ENCODE results near the gene AEBP1. TPM values are rescaled to one million over a fixed set of nuclear protein-coding genes. Genes with fewer than 3 reads are reported as not detected.
A peak's percentile ranks its signal among the peaks of the same experiment; 100 is the strongest.

AEBP1 gene
- total and polyA plus RNA-seq, 4 experiments from 2014 or later: 0.20 to 7.8 (median 5.0) TPM

- Mint-ChIP-seq H3K9me3 (no peaks in the 10 kb centered on the region), H3K4me1 (peaks cover 3 to 23% (median 4%) of the 10 kb centered on the region in 4 donors), H3K27ac (no peak overlapping the region), H3K36me3 (peaks cover 0 to 5% of the 10 kb centered on the region in 2 donors), H3K27me3 (peaks cover 0 to 4% of the 10 kb centered on the region in 2 donors), H3K4me3 (no peak overlapping the region)
- DNase-seq: no peak
- intact Hi-C loops (cut with micrococcal nuclease): no loop called here
- ChIA-PET POLR2A (ENCODE audit: partially characterized antibody) (interaction anchor here (1.2 kb wide), 1 partner anchor 115 kb away, joined by 3 read pairs; the partner anchor contains the start of gene YKT6), CTCF (ENCODE audit: partially characterized antibody) (no interaction called here)
- H3K36me3 ChIP-seq (ENCODE audit: insufficient read depth, low read length): no peaks in the 10 kb centered on the region
- H3K4me1 ChIP-seq (ENCODE audit: insufficient read depth, low read length): peaks cover 1% of the 10 kb centered on the region
- no peak overlapping the region for H3K27ac ChIP-seq (ENCODE audit: low read depth, low read length)
- no peak overlapping the region for H3K4me3 ChIP-seq (ENCODE audit: low read length in 2 of 2)
- H3K27me3 ChIP-seq (ENCODE audit: insufficient read depth, low read length): no peaks in the 10 kb centered on the region
- H3K9me3 ChIP-seq (ENCODE audit: control insufficient read depth in 1 of 2, low read length in 2 of 2): no peaks in the 10 kb centered on the region
Observed at GRCh38 chr7:44086627-44087026, 17.5 kb upstream of the AEBP1 start.

DNA sequence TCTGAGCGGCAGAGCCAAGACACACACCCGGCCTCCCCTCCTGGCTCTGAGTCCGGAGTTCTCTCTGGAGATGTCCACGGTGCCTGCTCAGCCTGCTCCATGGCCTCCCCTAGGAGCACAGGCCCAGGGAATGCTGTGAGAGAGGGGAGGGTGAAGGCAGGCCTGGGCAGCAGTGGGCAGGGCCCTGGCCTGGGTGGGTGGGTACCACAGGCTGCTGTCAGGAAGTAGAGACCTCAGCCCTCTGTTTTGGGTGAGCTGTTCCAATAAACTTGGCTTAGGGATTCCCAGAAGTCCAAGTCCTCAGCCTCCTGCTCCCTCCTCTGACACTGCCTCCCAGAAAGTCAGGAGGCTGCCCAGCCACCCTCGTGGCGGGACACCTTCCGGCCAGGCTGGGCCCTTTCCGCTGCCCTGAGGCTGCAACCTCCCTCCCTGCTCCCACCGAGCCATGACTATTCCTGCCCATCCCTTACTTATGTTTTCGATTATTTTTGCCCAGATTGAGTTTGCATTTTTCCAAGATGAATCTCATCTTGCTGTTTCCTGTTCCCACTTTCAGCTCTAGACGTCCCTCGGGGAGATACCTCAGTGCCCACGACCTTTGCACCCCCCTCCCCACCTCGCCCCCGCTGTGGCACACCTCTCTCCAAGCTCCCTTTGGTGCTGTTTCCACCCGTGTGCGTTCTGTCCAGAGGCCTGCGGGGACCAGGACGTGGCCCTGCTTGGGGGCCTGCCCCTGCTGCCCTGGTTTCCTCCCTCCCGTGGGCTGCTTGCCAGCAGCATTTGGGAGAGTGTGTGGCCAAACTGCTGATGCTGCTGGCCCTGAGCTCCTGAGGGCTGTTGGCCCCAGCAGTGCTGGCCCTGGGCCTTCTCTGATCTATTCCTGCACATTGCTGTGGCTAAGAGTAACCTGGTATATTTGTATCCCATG is 16.0 kb upstream of the AEBP1 start:
- no peak overlapping the region for H3K27ac ChIP-seq (ENCODE audit: low read depth, low read length)
- CTCF ChIA-PET (ENCODE audit: partially characterized antibody): no interaction called here
- no peaks in the 10 kb centered on the region for H3K36me3 ChIP-seq (ENCODE audit: insufficient read depth, low read length)
- Mint-ChIP-seq H3K36me3 (no peaks in the 10 kb centered on the region), H3K27ac (peak overlapping the region in 1 of 7 donors; percentile 51), H3K27me3 (peaks cover 0 to 4% of the 10 kb centered on the region in 2 donors), H3K4me1 (peaks cover 2 to 8% (median 4%) of the 10 kb centered on the region in 4 donors), H3K4me3 (no peak overlapping the region), H3K9me3 (no peaks in the 10 kb centered on the region)
- H3K9me3 ChIP-seq (ENCODE audit: control insufficient read depth in 1 of 2, low read length in 2 of 2): no peaks in the 10 kb centered on the region
- no peak for DNase-seq
- H3K27me3 ChIP-seq (ENCODE audit: insufficient read depth, low read length): no peaks in the 10 kb centered on the region
- no peak overlapping the region for H3K4me3 ChIP-seq (ENCODE audit: low read length in 2 of 2)
- no peaks in the 10 kb centered on the region for H3K4me1 ChIP-seq (ENCODE audit: insufficient read depth, low read length)
- intact Hi-C loops (cut with micrococcal nuclease): no loop called here
- POLR2A ChIA-PET (ENCODE audit: partially characterized antibody): no interaction called here

DNA sequence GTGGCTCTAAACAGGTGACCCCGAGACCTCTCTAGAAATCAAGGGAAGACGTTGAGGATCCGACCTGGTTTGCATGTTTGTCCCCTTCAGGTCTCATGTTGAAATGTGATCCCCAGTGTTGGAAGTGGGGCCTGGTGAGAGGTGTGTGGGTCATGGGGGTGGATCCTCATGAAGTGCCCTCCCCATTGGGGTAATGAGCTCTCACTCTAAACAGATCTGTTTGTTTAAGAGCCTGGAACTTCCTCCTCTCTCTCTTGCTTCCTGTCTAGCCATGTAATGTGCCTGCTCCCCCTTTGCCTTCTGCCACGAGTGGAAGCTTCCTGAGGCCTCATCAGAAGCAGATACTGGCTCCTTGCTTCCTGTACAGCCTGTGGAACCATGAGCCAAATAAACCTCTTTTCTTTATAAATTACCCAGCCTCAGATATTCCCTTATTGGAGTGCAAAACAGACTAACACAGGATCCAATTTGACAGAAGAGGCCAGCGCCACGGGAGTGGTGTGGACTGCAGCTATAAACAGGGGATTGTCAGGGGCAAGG is 11.0 kb upstream of the AEBP1 start:
- Histone ChIP-seq H3K4me3 (ENCODE audit: low read length in 2 of 2) (no peak overlapping the region), H3K27me3 (ENCODE audit: insufficient read depth, low read length) (no peaks in the 10 kb centered on the region), H3K36me3 (ENCODE audit: insufficient read depth, low read length) (no peaks in the 10 kb centered on the region), H3K4me1 (ENCODE audit: insufficient read depth, low read length) (no peaks in the 10 kb centered on the region), H3K27ac (ENCODE audit: low read depth, low read length) (no peak overlapping the region), H3K9me3 (ENCODE audit: control insufficient read depth in 1 of 2, low read length in 2 of 2) (no peaks in the 10 kb centered on the region)
- ChIA-PET CTCF (ENCODE audit: partially characterized antibody) (no interaction called here), POLR2A (ENCODE audit: partially characterized antibody) (no interaction called here)
- Mint-ChIP-seq H3K27ac (no peak overlapping the region), H3K36me3 (no peaks in the 10 kb centered on the region), H3K4me3 (no peak overlapping the region), H3K4me1 (peaks cover 0 to 5% (median under 1%) of the 10 kb centered on the region in 4 donors), H3K9me3 (no peaks in the 10 kb centered on the region), H3K27me3 (peaks cover 0 to 4% of the 10 kb centered on the region in 2 donors)
- DNase-seq: no peak
- intact Hi-C loops (cut with micrococcal nuclease): no loop called here

- POLR2A ChIA-PET (ENCODE audit: partially characterized antibody): no interaction called here
- Histone ChIP-seq H3K27me3 (ENCODE audit: insufficient read depth, low read length) (no peaks in the 10 kb centered on the region), H3K4me3 (ENCODE audit: low read length in 2 of 2) (no peak overlapping the region), H3K9me3 (ENCODE audit: control insufficient read depth in 1 of 2, low read length in 2 of 2) (no peaks in the 10 kb centered on the region), H3K4me1 (ENCODE audit: insufficient read depth, low read length) (no peaks in the 10 kb centered on the region), H3K36me3 (ENCODE audit: insufficient read depth, low read length) (no peaks in the 10 kb centered on the region), H3K27ac (ENCODE audit: low read depth, low read length) (no peak overlapping the region)
- Mint-ChIP-seq H3K27ac (no peak overlapping the region), H3K9me3 (no peaks in the 10 kb centered on the region), H3K36me3 (no peaks in the 10 kb centered on the region), H3K27me3 (peaks cover 0 to 2% of the 10 kb centered on the region in 2 donors), H3K4me3 (no peak overlapping the region), H3K4me1 (peaks cover 0 to 5% (median under 1%) of the 10 kb centered on the region in 4 donors)
- CTCF ChIA-PET (ENCODE audit: partially characterized antibody): no interaction called here
- intact Hi-C loops (cut with micrococcal nuclease): no loop called here
- DNase-seq: no peak
Observed at GRCh38 chr7:44094365-44094764, 9.8 kb upstream of the AEBP1 start.

- H3K27ac Mint-ChIP-seq: no peak overlapping the region
- H3K27me3 Mint-ChIP-seq: peaks cover 0 to 2% of the 10 kb centered on the region in 2 donors
- no peaks in the 10 kb centered on the region for H3K27me3 ChIP-seq (ENCODE audit: insufficient read depth, low read length)
- DNase-seq: no peak
- no peak overlapping the region for H3K27ac ChIP-seq (ENCODE audit: low read depth, low read length)
- H3K4me1 Mint-ChIP-seq: peaks cover 0 to 5% (median under 1%) of the 10 kb centered on the region in 4 donors
- H3K36me3 ChIP-seq (ENCODE audit: insufficient read depth, low read length): no peaks in the 10 kb centered on the region
- POLR2A ChIA-PET (ENCODE audit: partially characterized antibody): no interaction called here
- CTCF ChIA-PET (ENCODE audit: partially characterized antibody): no interaction called here
- H3K9me3 Mint-ChIP-seq: no peaks in the 10 kb centered on the region
- H3K4me1 ChIP-seq (ENCODE audit: insufficient read depth, low read length): no peaks in the 10 kb centered on the region
- no peaks in the 10 kb centered on the region for H3K9me3 ChIP-seq (ENCODE audit: control insufficient read depth in 1 of 2, low read length in 2 of 2)
- intact Hi-C loops (cut with micrococcal nuclease): no loop called here
- no peak overlapping the region for H3K4me3 ChIP-seq (ENCODE audit: low read length in 2 of 2)
- no peak overlapping the region for H3K4me3 Mint-ChIP-seq
- no peaks in the 10 kb centered on the region for H3K36me3 Mint-ChIP-seq
Observed at GRCh38 chr7:44094883-44095592, 9.1 kb upstream of the AEBP1 start.

GRCh38 chr7:44095781-44096180 is 8.4 kb upstream of the AEBP1 start:
- DNase-seq: no peak
- Mint-ChIP-seq H3K36me3 (no peaks in the 10 kb centered on the region), H3K4me3 (no peak overlapping the region), H3K9me3 (no peaks in the 10 kb centered on the region), H3K4me1 (peaks cover 0 to 5% (median under 1%) of the 10 kb centered on the region in 4 donors), H3K27ac (no peak overlapping the region), H3K27me3 (peaks cover 0 to 2% of the 10 kb centered on the region in 2 donors)
- Histone ChIP-seq H3K4me3 (ENCODE audit: low read length in 2 of 2) (no peak overlapping the region), H3K9me3 (ENCODE audit: control insufficient read depth in 1 of 2, low read length in 2 of 2) (no peaks in the 10 kb centered on the region), H3K27ac (ENCODE audit: low read depth, low read length) (no peak overlapping the region), H3K4me1 (ENCODE audit: insufficient read depth, low read length) (no peaks in the 10 kb centered on the region), H3K36me3 (ENCODE audit: insufficient read depth, low read length) (no peaks in the 10 kb centered on the region), H3K27me3 (ENCODE audit: insufficient read depth, low read length) (no peaks in the 10 kb centered on the region)
- POLR2A ChIA-PET (ENCODE audit: partially characterized antibody): no interaction called here
- CTCF ChIA-PET (ENCODE audit: partially characterized antibody): no interaction called here
- intact Hi-C loops (cut with micrococcal nuclease): no loop called here

DNA sequence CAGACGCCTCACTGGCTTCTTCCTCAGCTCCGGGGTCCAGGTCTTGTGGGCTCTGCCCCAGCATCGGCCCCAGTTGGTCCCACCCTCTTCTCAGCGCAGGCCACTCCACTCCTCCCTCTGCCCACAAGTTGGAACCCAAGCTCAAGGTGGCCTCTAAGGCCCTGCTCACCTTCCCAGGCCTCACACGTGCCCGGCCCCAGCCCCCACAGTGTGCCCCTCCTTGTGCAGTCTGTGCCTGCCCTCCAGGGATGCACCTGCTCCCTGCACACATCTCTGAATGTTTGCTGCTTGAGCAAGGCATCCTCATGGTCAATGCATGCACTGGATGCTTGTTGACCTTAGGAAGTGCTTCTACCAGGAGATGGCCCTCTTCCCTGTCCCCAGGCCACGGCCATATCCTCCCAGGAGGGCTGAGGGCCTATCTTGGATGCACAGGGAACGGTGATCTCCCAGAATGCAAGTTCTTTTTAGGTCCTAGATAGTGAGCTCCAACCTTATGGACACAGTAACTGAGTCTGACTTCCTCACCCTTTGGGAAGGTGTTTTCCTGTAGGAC is 7.7 kb upstream of the AEBP1 start:
- no peaks in the 10 kb centered on the region for H3K9me3 ChIP-seq (ENCODE audit: control insufficient read depth in 1 of 2, low read length in 2 of 2)
- Mint-ChIP-seq H3K36me3 (no peaks in the 10 kb centered on the region), H3K4me3 (no peak overlapping the region), H3K27me3 (peaks cover 0 to 2% of the 10 kb centered on the region in 2 donors), H3K9me3 (no peaks in the 10 kb centered on the region), H3K4me1 (peaks cover 0 to 5% (median under 1%) of the 10 kb centered on the region in 4 donors), H3K27ac (no peak overlapping the region)
- POLR2A ChIA-PET (ENCODE audit: partially characterized antibody): no interaction called here
- CTCF ChIA-PET (ENCODE audit: partially characterized antibody): no interaction called here
- no peak for DNase-seq
- no peaks in the 10 kb centered on the region for H3K27me3 ChIP-seq (ENCODE audit: insufficient read depth, low read length)
- H3K36me3 ChIP-seq (ENCODE audit: insufficient read depth, low read length): no peaks in the 10 kb centered on the region
- intact Hi-C loops (cut with micrococcal nuclease): no loop called here
- no peak overlapping the region for H3K27ac ChIP-seq (ENCODE audit: low read depth, low read length)
- no peak overlapping the region for H3K4me3 ChIP-seq (ENCODE audit: low read length in 2 of 2)
- H3K4me1 ChIP-seq (ENCODE audit: insufficient read depth, low read length): no peaks in the 10 kb centered on the region
